Measurements from ENCODE around the gene CHP1. TPM values are rescaled to one million over a fixed set of nuclear protein-coding genes. Genes with fewer than 3 reads are reported as not detected.
"Not testable (repeated sequence)": the region's sequence is repeated elsewhere in the genome, so short reads cannot be mapped to it uniquely, and the experiment has no call there.

Gene CHP1
- total RNA-seq, 1 donor = 111 TPM

- TF ChIP-seq, protein P1, sequence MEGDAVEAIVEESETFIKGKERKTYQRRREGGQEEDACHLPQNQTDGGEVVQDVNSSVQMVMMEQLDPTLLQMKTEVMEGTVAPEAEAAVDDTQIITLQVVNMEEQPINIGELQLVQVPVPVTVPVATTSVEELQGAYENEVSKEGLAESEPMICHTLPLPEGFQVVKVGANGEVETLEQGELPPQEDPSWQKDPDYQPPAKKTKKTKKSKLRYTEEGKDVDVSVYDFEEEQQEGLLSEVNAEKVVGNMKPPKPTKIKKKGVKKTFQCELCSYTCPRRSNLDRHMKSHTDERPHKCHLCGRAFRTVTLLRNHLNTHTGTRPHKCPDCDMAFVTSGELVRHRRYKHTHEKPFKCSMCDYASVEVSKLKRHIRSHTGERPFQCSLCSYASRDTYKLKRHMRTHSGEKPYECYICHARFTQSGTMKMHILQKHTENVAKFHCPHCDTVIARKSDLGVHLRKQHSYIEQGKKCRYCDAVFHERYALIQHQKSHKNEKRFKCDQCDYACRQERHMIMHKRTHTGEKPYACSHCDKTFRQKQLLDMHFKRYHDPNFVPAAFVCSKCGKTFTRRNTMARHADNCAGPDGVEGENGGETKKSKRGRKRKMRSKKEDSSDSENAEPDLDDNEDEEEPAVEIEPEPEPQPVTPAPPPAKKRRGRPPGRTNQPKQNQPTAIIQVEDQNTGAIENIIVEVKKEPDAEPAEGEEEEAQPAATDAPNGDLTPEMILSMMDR (IDR thresholded peaks at IDR 0.05; ENCODE audit: insufficient read depth, low read depth, low read length) = no peak
- DNase-seq (ENCODE audit: low read depth) = no peak
- no peak overlapping the region for H3K4me3 ChIP-seq (ENCODE audit: low read depth, low read length)
Observed at GRCh38 chr15:41251411-41251810, 20.3 kb downstream of the CHP1 start.

DNA sequence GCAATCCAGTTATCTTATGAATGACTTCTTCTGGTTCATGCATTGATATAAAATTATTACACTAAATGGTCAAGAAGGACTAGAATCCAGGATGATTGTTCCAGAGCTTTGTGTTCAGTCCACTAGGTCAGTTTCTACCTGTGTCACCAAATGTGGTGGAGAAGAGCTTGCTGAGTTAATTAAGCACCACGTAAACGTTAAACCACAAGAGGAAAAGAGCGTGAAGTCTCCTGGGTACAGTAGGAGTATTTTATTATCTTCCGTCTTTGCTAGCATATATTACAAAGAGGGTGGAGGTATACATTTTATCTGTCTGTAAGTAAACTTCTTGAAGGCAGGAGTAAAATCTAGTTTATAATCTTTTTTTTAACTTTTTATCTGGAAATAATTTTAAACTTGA lies 23.5 kb downstream of the CHP1 start:
- no peak for DNase-seq (ENCODE audit: low read depth)
- no peak overlapping the region for H3K4me3 ChIP-seq (ENCODE audit: low read depth, low read length)
- TF ChIP-seq, protein P1 (IDR thresholded peaks at IDR 0.05; ENCODE audit: insufficient read depth, low read depth, low read length) = no peak

GRCh38 chr15:41256103-41256502 lies 25.0 kb downstream of the CHP1 start:
- no peak overlapping the region for H3K4me3 ChIP-seq (ENCODE audit: low read depth, low read length)
- no peak for DNase-seq (ENCODE audit: low read depth)
- TF ChIP-seq, protein P1 (IDR thresholded peaks at IDR 0.05; ENCODE audit: insufficient read depth, low read depth, low read length) = no peak

- no peak overlapping the region for H3K4me3 ChIP-seq (ENCODE audit: low read depth, low read length)
- DNase-seq (ENCODE audit: low read depth) = no peak
- TF ChIP-seq, protein P1 (IDR thresholded peaks at IDR 0.05; ENCODE audit: insufficient read depth, low read depth, low read length) = no peak
Observed at GRCh38 chr15:41256577-41257038, 25.5 kb downstream of the CHP1 start.

DNA sequence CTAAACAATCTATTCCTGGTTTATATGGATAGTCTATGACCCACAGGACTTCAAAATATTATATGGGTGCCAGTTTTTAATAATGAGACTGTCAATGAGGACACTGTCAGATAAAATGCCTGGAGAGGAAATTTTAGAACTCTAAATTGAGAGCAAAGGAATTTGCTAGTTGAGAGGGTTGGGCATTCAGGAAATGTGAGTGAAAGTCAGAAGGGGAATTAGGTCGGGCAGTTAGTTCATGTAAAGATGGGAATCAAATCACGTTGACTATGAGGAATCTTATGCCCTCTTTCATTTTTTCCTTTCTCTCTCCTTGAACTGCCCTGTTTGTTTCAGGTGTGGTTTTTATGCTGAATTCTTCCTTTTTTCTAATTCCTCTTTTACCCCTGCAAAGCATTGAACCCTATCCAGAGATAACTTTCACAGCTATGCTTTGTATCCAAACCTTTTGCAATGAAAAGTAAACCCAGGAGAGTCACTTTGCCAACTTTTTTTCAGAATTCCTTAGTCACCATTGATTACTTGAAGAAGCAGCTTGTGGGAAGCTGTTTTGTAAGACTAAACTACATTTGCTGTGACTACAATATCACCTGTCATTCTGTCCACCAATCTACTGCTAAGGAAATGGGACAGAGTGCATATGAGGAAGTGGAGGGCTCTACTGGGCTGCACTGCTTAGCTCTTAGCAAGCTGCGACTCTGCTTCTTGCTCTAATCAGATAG lies 27.8 kb downstream of the CHP1 start:
- peak; percentile 21 for DNase-seq (ENCODE audit: low read depth)
- TF ChIP-seq, protein P1 (IDR thresholded peaks at IDR 0.05; ENCODE audit: insufficient read depth, low read depth, low read length) = no peak

DNA sequence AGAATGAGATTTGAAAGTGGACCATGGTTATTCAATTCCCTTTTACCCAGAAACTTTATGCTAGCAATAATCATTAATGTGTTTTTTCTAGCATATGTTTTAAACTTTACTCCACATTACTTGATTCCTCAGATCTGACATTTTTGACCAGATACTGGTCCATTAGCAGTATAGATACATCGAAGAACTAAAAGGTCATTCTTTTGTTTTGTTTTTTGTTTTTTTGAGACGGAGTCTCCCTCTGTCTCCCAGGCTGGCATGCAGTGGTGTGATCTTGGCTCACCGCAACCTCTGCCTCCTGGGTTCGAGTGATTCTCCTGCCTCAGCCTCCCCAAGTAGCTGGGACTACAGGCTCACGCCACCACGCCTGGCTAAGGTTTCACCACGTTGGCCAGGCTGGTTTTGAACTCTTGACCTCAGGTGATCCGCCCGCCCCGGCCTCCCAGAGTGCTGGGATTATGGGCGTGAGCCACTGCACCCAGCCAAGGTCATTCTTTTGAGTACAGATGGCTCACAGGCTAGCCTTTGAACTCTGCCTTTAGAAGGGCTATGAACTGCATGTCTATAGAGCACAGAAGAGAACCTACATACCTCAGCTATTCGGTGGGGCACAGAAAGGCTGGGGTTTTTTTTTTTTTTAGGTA lies 28.6 kb downstream of the CHP1 start:
- no peak for DNase-seq (ENCODE audit: low read depth)
- TF ChIP-seq, protein P1 (IDR thresholded peaks at IDR 0.05; ENCODE audit: insufficient read depth, low read depth, low read length) = no peak

More for the DNA sequence above, 27.8 kb downstream of the CHP1 start:
- no peak overlapping the region for H3K4me3 ChIP-seq (ENCODE audit: low read depth, low read length)

GRCh38 chr15:41260924-41261323 lies 29.9 kb downstream of the CHP1 start:
- DNase-seq (ENCODE audit: low read depth); H3K4me3 ChIP-seq (ENCODE audit: low read depth, low read length): not testable (repeated sequence)

More for the DNA sequence above, 28.6 kb downstream of the CHP1 start:
- H3K4me3 ChIP-seq (ENCODE audit: low read depth, low read length) = no peak overlapping the region
